KOPT-K1 (cell line): ENCODE measurements around the gene PPY.

Experiments used
- H3K27ac ChIP-seq: fragments of 200-600 bp; sonication (generic); 2 replicates; pipeline ENCODE4 v1.5.1; 2016; ENCODE audit warnings: antibody characterized with exemption, mild to moderate bottlenecking, low read depth, low read length; ENCODE audit not compliant: poor library complexity, severe bottlenecking
- H3K36me3 ChIP-seq: fragments of 200-600 bp; sonication (generic); 2 replicates; pipeline ENCODE4 v1.5.1; 2017; ENCODE audit warnings: antibody characterized with exemption, mild to moderate bottlenecking, low read length, moderate library complexity; ENCODE audit not compliant: insufficient read depth
- H3K9me3 ChIP-seq: fragments of 200-600 bp; sonication (generic); 2 replicates; pipeline ENCODE4 v1.5.1; 2017; ENCODE audit warnings: antibody characterized with exemption, low read length, mild to moderate bottlenecking; ENCODE audit not compliant: insufficient read depth, poor library complexity, severe bottlenecking

PPY gene, protein sequence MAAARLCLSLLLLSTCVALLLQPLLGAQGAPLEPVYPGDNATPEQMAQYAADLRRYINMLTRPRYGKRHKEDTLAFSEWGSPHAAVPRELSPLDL

DNA sequence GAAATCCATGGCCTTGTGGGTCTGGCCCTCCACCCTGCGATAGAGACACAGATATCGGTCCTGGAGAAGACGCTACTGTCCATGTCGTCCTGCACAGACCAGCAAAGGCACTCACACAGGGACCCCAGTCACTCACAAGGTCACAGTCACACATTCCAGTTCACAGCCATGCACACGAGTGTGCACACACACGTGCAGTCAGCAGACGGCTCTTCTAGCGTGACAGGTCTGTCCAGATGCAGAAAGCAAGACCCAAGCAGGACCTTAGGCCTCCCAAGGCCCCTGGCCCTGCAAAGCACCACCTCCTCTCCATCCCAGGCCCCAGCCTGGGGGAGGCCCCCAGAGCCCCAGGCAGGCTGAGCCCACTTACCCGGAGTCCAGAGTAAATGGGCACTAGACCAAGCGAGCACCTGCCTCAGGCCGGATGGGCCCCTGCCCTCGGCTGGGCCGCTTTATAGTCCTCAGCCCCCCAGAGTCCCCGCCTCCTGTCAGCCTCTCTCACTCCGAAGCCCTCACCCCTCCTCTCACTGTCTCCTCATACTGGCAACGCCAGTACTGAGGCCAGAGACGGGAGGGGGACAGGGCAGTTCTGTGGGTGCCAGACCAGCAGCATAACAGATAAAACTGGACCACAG, at the start of gene PPY:
Gene PPY, minus strand, starts transcription at position 426 of the 635 bp plus-strand sequence. CDS start 822 bp downstream, outside the sequence.
- Histone ChIP-seq H3K36me3 (no peaks in the 10 kb centered on the region), H3K9me3 (no peaks in the 10 kb centered on the region), H3K27ac (no peak within 1 kb of the TSS)

DNA sequence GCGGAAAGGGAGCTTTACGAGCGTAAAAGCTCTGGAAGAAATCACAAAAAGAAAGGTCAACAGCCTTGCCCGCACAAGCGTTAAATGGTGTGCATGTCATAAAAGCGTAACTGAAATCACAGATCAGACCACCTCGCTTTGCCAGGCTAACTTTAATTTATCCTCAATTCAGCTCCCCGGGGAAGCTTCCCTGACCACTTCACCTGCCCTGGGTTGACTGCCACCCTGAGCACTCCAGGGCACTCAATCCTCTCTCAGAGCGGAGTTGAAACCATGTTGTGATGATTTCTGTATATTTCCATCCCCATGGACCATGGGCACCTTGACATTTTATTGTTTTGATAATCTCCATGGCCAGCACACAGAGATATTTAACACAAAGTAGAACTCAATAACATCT, 46.0 kb upstream of the PPY start:
- H3K36me3 ChIP-seq = no peaks in the 10 kb centered on the region
- no peaks in the 10 kb centered on the region for H3K9me3 ChIP-seq
- no peak overlapping the region for H3K27ac ChIP-seq

DNA sequence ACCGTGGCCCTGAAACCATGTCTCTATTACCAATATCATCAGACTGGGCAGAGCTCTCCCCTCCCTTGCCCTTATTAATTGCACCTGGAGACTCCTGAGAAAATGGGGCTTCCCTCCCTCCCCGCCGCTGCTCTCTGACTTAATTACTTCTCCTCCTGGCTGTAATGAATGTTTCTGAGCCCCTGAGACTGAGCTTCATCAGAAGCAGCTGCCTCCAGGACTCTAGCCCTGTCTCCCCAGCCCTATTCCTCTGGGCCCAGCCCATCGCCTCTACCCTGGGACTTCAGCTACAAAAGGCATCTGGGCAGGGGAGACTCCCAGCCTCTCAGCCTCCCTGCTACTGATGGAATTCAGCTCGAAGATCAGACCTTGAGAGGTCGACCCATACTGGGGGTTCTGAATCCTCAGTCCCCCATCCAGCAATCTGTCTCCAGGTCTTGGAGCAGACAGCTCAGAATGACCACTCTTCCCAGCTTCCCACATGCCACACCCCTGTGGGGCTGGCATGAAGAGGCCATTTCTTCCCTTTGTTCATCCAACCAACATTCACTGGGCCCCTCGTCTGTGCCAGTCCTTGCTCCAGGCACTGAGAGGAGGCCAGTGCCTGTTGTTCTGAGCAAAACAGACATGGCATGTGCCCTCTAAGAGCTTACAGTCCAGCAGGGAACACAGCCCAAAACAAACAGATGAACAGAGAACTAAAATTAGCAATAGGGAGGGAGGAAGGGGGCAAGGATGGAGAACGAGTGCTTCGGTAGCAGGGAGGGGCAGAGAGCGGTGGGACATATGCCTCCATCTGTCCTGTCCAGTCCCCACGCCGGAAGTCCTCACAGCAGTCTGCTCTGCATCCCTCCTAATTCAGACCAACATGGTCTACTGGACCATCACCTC, 45.1 kb upstream of the PPY start:
- no peaks in the 10 kb centered on the region for H3K36me3 ChIP-seq
- H3K9me3 ChIP-seq = no peaks in the 10 kb centered on the region
- no peak overlapping the region for H3K27ac ChIP-seq

DNA sequence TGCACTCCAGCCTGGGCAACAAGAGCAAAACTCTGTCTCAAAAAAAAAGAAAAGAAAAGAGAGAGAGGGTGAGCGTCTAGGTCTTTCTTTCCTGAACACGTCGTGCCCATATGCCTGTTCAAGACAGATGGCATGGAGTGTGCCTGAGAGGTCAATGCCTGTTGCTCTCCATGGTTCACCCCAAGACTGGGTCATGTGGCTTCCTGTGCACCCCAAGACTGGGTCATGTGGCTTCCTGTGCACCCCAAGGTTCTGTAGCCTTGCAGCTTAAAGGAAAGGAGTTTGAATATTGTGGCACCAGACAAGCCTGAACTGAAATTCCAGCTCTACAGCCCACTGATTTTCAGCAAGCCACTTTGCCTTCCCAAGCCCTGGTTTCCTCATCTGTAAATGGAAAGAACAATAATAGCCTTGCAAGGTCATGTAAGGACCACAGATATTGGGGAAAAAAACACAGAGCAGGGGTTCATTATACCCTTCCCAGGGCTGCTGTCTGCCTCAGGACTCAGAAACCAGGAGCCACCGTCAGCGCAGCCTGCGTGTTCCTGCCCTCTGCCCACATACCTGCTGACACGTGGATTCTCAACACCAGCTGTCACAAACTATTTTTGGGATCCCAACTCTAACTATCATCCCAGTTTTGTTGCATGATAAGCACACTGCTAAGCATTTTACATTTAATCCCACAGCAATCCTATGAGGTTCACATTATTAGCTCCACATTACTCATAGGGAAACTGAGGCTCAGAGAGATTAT, 44.1 kb upstream of the PPY start:
- Histone ChIP-seq H3K36me3 (no peaks in the 10 kb centered on the region), H3K9me3 (no peaks in the 10 kb centered on the region), H3K27ac (no peak overlapping the region)

DNA sequence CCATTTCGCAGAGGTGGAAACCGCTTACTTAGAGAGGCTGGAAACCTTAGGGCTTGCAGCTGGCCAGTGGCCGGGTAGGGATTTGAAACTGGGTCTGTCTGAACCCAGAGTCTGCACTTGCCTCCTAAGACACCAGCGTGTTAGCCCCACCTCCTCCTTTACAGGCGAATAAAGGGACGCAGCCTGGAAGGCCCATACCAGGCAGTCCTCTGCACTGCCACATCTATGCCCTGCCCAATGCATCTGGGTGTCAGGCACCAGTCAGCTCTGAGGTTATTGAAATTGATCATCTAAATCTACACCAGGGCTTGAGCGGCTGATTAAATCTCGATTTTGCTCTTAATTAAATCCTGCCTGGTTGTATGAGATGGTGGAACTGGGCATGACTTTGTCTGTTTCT, 42.2 kb upstream of the PPY start:
- no peaks in the 10 kb centered on the region for H3K9me3 ChIP-seq
- H3K36me3 ChIP-seq = no peaks in the 10 kb centered on the region
- no peak overlapping the region for H3K27ac ChIP-seq

DNA sequence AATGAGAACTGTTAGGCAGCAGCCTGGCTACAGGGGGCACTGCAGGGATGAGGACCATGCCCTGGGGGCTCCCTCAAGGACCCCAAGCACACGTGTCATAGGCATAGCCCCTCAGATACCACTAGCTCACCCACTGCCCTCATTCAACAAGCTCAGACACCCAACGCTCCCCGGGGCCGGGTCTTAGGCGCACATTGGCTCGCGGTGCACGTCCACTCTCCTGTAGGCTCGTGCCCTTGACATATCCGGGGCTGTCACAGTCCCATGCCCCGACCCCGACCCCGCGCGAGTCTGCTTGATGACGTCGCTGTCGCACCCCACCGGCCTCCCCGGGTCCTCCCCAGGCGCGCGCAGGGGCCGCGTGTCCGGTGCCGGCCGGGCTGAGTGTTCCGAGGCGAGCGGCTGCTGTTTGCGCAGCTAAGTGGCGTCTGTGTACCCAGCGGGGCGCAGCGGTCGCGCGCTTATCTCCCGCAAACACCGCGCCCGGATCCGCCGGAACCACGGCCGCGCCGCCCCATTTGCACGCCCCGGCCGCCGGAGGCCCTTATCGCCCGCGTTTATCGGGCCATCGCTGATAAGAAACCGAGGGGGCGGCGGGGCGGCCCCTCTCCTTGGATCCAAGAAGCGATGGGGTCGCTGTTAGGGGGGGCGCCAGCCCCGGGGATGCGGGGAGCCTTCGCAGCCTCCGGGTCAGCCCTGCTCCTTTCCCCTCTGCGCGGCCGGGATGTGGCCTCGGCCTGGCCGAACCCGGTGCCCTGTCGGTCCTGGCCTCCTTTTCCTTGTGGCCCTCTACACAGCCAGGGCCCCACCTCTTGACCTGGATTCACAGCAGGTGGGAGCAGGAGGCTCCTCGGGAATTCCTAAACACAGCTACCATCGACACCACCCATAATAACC, 41.5 kb upstream of the PPY start:
- Histone ChIP-seq H3K9me3 (no peaks in the 10 kb centered on the region), H3K36me3 (no peaks in the 10 kb centered on the region), H3K27ac (no peak overlapping the region)

DNA sequence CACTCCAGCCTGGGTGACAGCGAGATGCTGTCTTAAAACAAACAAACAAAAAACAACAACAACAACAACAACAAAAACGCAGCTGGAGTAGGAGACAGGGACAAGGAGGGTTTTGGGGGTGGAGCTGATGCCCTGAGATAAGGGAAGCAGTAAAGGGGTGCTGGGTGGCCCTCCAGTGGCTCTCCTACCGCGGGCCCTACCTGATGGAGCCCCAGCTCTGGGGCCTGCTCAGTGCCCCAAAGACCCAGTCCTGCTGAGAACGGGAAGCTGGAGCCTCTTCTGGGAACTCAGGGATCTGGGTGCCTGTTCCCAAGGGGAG, 40.9 kb upstream of the PPY start:
- Histone ChIP-seq H3K9me3 (no peaks in the 10 kb centered on the region), H3K36me3 (no peaks in the 10 kb centered on the region), H3K27ac (no peak overlapping the region)

DNA sequence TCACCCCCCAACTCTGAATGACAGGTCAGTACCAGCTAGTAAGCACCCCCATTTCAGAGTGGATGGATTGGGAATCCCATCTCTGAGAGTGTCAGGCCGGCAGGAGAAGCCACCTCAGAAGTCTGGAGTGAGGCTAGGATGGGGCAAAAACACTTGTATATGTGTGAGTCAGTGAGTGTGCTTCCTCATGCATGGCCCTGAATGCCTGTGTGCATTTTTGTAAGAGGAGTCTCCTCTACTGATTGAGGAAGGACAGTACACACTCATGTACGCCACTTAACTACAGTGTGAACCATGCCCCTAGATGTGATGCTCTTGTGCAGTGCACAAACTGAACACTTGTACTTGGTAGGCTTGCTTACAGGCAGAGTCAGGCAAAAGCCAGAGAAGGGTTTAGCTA, 39.9 kb upstream of the PPY start:
- Histone ChIP-seq H3K27ac (no peak overlapping the region), H3K9me3 (no peaks in the 10 kb centered on the region), H3K36me3 (no peaks in the 10 kb centered on the region)

DNA sequence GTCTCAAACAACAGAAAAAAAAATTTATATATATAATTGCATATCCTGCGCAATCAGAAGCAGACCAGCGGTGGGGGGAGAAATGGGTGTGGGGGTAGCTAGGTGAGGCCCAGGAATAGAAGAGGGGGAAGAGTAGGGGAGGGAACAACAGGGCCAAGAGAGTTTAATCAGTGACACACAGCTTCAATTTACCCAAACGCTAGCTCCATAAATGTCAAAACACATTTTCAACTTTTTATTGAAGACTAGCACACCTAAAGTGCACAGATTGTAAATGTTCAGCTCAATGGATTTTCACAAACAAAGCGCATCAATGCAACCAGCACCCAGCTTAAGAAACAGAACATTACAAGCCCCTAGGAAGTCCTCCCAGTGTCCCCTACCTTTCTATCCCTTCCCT, 37.4 kb upstream of the PPY start:
- H3K27ac ChIP-seq = no peak overlapping the region
- no peaks in the 10 kb centered on the region for H3K9me3 ChIP-seq
- no peaks in the 10 kb centered on the region for H3K36me3 ChIP-seq

DNA sequence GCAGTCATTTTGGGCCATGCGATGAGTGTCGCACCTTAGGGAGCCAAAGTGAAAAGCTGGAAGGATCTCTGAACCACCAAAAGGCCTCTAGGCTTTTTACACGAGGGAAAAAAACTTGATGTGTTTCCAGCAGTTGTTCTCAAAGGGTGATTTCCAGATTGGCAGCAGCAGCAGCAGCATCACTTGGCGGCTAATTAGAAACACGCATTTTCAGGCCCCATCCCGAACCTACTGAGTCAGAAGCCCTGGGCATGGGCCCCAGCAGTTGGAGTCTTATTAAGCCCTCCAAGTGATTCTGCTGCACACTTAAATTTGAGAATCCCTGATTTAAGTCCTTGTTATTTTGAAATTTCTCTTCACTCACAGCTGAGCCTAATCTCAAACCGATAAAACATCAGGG, 36.7 kb upstream of the PPY start:
- no peaks in the 10 kb centered on the region for H3K36me3 ChIP-seq
- H3K27ac ChIP-seq = no peak overlapping the region
- no peaks in the 10 kb centered on the region for H3K9me3 ChIP-seq

DNA sequence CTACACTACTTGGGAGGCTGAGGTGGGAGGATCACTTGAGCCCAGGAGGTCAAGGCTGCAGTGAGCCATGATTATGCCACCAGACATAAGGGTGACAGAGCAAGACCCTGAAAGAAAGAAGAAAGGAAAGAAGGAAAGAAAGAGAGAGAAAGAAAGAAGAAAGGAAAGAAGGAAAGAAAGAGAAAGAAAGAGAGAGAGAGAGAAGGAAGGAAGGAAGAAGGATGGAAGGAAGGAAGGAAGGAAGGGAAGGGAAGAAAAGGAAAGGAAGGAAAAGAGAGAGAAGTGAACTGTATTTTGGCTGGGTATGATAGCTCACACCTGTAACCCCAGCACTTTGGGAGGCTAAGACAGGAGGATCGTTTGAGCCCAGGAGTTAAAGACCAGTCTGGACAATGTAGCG, 35.8 kb upstream of the PPY start:
- H3K27ac ChIP-seq = no peak overlapping the region
- no peaks in the 10 kb centered on the region for H3K9me3 ChIP-seq
- no peaks in the 10 kb centered on the region for H3K36me3 ChIP-seq

DNA sequence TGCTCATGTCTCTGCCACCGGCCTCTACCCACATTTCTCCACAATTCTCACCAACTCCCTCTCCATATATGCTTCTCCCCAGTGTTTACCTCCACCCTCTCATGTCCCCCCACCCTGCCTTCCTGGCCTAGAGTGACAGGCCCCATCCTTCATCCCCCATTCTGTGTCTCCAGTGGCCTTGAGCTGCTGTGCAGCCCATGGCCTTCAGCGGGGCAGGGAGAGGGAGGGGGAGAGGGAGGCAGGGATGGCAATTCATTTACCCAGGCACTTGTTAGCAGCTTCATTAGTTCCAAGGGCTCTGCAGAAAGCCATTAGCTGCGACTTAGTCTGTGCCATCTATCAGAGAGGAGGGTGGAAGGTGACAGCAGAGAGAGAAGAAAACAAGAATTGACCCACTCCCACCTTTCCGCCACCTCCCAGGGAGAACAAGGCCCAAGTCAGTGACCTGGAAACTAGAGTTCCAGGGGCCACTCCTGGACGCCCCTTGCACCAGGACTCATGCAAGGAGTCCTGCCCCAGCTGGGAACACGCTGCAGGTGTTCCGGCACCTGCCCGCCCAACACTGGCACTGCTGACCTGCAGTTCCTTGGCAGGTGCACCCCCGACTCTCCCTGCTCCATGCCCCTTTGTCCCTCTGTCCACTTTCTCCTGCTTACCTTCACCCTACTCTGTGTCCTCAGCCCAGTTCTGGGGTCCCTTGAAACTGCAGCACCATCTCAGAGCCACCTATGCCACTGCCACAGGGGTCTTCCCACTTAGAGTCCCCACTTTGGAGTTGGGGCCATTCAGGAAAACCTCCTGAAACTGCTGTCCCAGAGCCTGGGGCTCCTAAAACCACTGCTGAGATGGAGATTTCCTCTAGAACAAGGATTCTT, 34.9 kb upstream of the PPY start:
- Histone ChIP-seq H3K27ac (no peak overlapping the region), H3K36me3 (no peaks in the 10 kb centered on the region), H3K9me3 (no peaks in the 10 kb centered on the region)

DNA sequence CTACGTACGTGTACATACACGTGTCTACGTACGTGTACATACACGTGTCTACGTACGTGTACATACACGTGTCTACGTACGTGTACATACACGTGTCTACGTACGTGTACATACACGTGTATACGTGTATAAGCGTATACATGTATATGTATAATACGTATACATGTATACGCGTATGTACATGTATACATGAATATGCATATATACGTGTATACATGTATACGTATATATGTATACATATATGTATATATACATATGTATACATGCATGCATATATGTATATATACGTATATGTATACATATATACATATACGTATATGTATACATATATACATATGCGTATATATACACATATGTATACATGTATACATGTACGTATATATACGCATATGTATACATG, 33.6 kb upstream of the PPY start:
- H3K36me3 ChIP-seq = no peaks in the 10 kb centered on the region
- H3K9me3 ChIP-seq = no peaks in the 10 kb centered on the region
- no peak overlapping the region for H3K27ac ChIP-seq
